CD14-positive monocyte (primary cell): ENCODE results near the gene ARHGEF1. TPM values are rescaled to one million over a fixed set of nuclear protein-coding genes. Genes with fewer than 3 reads are reported as not detected.
A peak's percentile ranks its signal among the peaks of the same experiment; 100 is the strongest.

Source experiments
- DNase-seq, 3 donors: peaks; one replicate each; pipeline ENCODE4 v3.0.0-alpha.2; 2011 to 2022
- H2AFZ ChIP-seq: 2 replicates; pipeline ENCODE4 v1.6.0; 2012; ENCODE audit warnings: mild to moderate bottlenecking, low read depth, low read length, inconsistent platforms; ENCODE audit not compliant: insufficient read depth, poor library complexity, severe bottlenecking
- H3K27ac ChIP-seq, 2 donors: 1 replicate in 1 of 2; 2 replicates in 1 of 2; pipeline ENCODE4 v1.5.1; 2012 to 2013; ENCODE audit warnings: low read length in 2 of 2, control low read depth in 1 of 2, inconsistent platforms in 1 of 2, low read depth in 1 of 2, mild to moderate bottlenecking in 1 of 2
- H3K27me3 ChIP-seq, 2 donors: one replicate each; pipeline versions ENCODE4 v1.6.0 to v1.6.1; 2011 to 2013; ENCODE audit warnings: low read length in 2 of 2; ENCODE audit not compliant: control insufficient read depth in 2 of 2, insufficient read depth in 2 of 2
- H3K36me3 ChIP-seq, 2 donors: replicated peaks in 1 of 2; 1 replicate in 1 of 2; 2 replicates in 1 of 2; pipeline versions ENCODE4 v1.5.1 to v1.6.1; 2012 to 2013; ENCODE audit warnings: low read length in 2 of 2, control low read depth in 1 of 2, inconsistent platforms in 1 of 2, mild to moderate bottlenecking in 1 of 2; ENCODE audit not compliant: insufficient read depth in 2 of 2, control insufficient read depth in 1 of 2
- H3K4me1 ChIP-seq, 2 donors: 1 replicate in 1 of 2; 2 replicates in 1 of 2; pipeline versions ENCODE4 v1.5.1 to v1.6.1; 2012 to 2013; ENCODE audit warnings: low read length in 2 of 2, control low read depth in 1 of 2, inconsistent platforms in 1 of 2, mild to moderate bottlenecking in 1 of 2, moderate library complexity in 1 of 2; ENCODE audit not compliant: insufficient read depth in 2 of 2, control insufficient read depth in 1 of 2
- H3K4me2 ChIP-seq: replicated peaks from 2 replicates; pipeline ENCODE3; 2012; ENCODE audit warnings: low read length, moderate library complexity, mild to moderate bottlenecking; ENCODE audit not compliant: poor library complexity, severe bottlenecking; ENCODE audit errors: extremely low read depth
- H3K4me3 ChIP-seq, 3 experiments: fragments of 200-600 bp in 1 of 3; sonication (generic) in 1 of 3; replicated peaks in 1 of 3; 1 replicate in 2 of 3; 2 replicates in 1 of 3; pipeline ENCODE4 v1.5.1; 2011 to 2013; ENCODE audit warnings: low read length in 3 of 3, mild to moderate bottlenecking in 3 of 3, control low read depth in 2 of 3, low read depth in 2 of 3, inconsistent platforms in 1 of 3, moderate library complexity in 1 of 3
- H3K79me2 ChIP-seq: 2 replicates; pipeline ENCODE4 v1.6.0; 2012; ENCODE audit warnings: mild to moderate bottlenecking, control low read depth, inconsistent platforms, low read length, moderate library complexity; ENCODE audit not compliant: insufficient read depth
- H3K9ac ChIP-seq: 2 replicates; pipeline ENCODE4 v1.6.0; 2017; ENCODE audit warnings: low read length, mild to moderate bottlenecking; ENCODE audit not compliant: insufficient read depth, poor library complexity, severe bottlenecking
- H3K9me3 ChIP-seq, 2 donors: replicated peaks in 1 of 2; 1 replicate in 1 of 2; 2 replicates in 1 of 2; pipeline versions ENCODE4 v1.5.1 to v1.6.1; 2012 to 2013; ENCODE audit warnings: low read length in 2 of 2, control low read depth in 1 of 2; ENCODE audit not compliant: control insufficient read depth in 1 of 2, insufficient read depth in 1 of 2
- H4K20me1 ChIP-seq: 2 replicates; pipeline ENCODE4 v1.6.0; 2012; ENCODE audit warnings: mild to moderate bottlenecking, low read length, control low read depth, moderate library complexity; ENCODE audit not compliant: insufficient read depth
- H3K27ac Mint-ChIP-seq, 7 donors: one replicate each; pipeline ENCODE4 v1.8.0; 2020; ENCODE audit warnings: mild to moderate bottlenecking in 7 of 7, mixed read lengths in 7 of 7, moderate library complexity in 6 of 7, inconsistent platforms in 2 of 7
- H3K27me3 Mint-ChIP-seq, 3 donors: one replicate each; pipeline ENCODE4 v1.8.0; 2021 to 2022; ENCODE audit warnings: low read depth in 3 of 3, mild to moderate bottlenecking in 3 of 3, mixed read lengths in 3 of 3, moderate library complexity in 3 of 3, inconsistent platforms in 1 of 3
- H3K36me3 Mint-ChIP-seq, 2 donors: one replicate each; pipeline ENCODE4 v1.8.0; 2020; ENCODE audit warnings: mixed read lengths in 2 of 2, inconsistent platforms in 1 of 2, mild to moderate bottlenecking in 1 of 2
- H3K4me1 Mint-ChIP-seq: one replicate; pipeline ENCODE4 v1.8.0; 2020; ENCODE audit warnings: mild to moderate bottlenecking, mixed read lengths
- H3K4me3 Mint-ChIP-seq, 2 donors: one replicate each; pipeline ENCODE4 v1.8.0; 2020; ENCODE audit warnings: mild to moderate bottlenecking in 2 of 2, mixed read lengths in 2 of 2, moderate library complexity in 1 of 2
- H3K9me3 Mint-ChIP-seq, 7 donors: one replicate each; pipeline ENCODE4 v1.8.0; 2020 to 2022; ENCODE audit warnings: mixed read lengths in 7 of 7, mild to moderate bottlenecking in 6 of 7, moderate library complexity in 6 of 7, inconsistent platforms in 2 of 7
- WGBS: methylation state at CpG from one replicate; pipeline ENCODE4 v1.1.5; 2013; ENCODE audit warnings: missing lambda C conversion rate; ENCODE audit not compliant: insufficient coverage; 5-methylcytosine and 5-hydroxymethylcytosine counted together
- intact Hi-C, 2 donors: fragments of 100-400 bp; cut with micrococcal nuclease; formaldehyde crosslinking; loops; one replicate each; pipeline versions ENCODE4 v1.15.0 to v1.15.1; 2023
- polyA plus RNA-seq, 3 donors: library from polyadenylated mRNA; depleted of rRNA in 1 of 3; unstranded in 2 of 3; stranded (reverse) in 1 of 3; fragments of 300-500 nt in 2 of 3; fragments of >200 nt in 1 of 3; fragmentation: Illumina TruSeq in 2 of 3; gene quantifications; 1 replicate in 2 of 3; 2 replicates in 1 of 3; pipeline ENCODE4 v1.2.3, GENCODE V29; 2012 to 2021
- TF ChIP-seq, protein P1 (sequence below): fragments of 200-600 bp; IDR thresholded peaks from one replicate; pipeline ENCODE4 v1.8.0; 2022; ENCODE audit warnings: antibody characterized with exemption, mild to moderate bottlenecking

The ARHGEF1 gene
- polyA plus RNA-seq, 3 donors, result 82.8 to 622 (median 95.5) TPM

DNA sequence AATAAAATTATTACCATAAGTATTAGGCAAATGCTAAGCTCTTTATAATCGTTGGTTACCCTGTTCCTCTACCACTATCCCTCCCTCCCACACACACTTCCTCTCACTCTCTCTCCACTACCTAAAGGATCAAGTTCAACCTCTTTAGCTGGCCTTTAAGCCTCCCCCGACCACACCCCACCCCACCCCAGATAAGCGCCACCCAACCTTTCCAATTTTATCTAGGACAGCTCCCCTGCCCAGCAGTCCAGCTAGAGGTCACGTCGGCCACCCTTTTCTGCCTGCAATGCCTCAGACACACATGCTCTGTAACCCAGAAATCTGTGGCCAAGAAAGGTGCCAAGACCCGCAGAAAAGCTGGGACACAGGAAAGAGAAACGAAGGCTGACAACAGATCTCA, 39.6 kb upstream of the ARHGEF1 start:
- Mint-ChIP-seq H3K36me3 (no peaks in the 10 kb centered on the region), H3K27ac (no peak overlapping the region), H3K27me3 (peaks cover 2 to 9% (median 8%) of the 10 kb centered on the region in 3 donors), H3K9me3 (peaks cover 0 to 10% (median 5%) of the 10 kb centered on the region in 7 donors), H3K4me3 (no peak overlapping the region), H3K4me1 (peaks cover 20% of the 10 kb centered on the region)
- Histone ChIP-seq H3K79me2 (no peaks in the 10 kb centered on the region), H3K27ac (no peak overlapping the region), H3K4me2 (no peak overlapping the region), H4K20me1 (no peaks in the 10 kb centered on the region), H2AFZ (no peak overlapping the region), H3K27me3 (no peaks in the 10 kb centered on the region), H3K9ac (no peak overlapping the region), H3K4me1 (peaks cover 11 to 17% of the 10 kb centered on the region in 2 donors), H3K4me3 (no peak overlapping the region), H3K9me3 (no peaks in the 10 kb centered on the region), H3K36me3 (no peaks in the 10 kb centered on the region)
- DNase-seq, result no peak
- TF ChIP-seq, protein P1, sequence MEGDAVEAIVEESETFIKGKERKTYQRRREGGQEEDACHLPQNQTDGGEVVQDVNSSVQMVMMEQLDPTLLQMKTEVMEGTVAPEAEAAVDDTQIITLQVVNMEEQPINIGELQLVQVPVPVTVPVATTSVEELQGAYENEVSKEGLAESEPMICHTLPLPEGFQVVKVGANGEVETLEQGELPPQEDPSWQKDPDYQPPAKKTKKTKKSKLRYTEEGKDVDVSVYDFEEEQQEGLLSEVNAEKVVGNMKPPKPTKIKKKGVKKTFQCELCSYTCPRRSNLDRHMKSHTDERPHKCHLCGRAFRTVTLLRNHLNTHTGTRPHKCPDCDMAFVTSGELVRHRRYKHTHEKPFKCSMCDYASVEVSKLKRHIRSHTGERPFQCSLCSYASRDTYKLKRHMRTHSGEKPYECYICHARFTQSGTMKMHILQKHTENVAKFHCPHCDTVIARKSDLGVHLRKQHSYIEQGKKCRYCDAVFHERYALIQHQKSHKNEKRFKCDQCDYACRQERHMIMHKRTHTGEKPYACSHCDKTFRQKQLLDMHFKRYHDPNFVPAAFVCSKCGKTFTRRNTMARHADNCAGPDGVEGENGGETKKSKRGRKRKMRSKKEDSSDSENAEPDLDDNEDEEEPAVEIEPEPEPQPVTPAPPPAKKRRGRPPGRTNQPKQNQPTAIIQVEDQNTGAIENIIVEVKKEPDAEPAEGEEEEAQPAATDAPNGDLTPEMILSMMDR, result no peak
- 88% methylated on average over 2 of the region's 7 CpGs for WGBS
- intact Hi-C loops, result no loop called here

DNA sequence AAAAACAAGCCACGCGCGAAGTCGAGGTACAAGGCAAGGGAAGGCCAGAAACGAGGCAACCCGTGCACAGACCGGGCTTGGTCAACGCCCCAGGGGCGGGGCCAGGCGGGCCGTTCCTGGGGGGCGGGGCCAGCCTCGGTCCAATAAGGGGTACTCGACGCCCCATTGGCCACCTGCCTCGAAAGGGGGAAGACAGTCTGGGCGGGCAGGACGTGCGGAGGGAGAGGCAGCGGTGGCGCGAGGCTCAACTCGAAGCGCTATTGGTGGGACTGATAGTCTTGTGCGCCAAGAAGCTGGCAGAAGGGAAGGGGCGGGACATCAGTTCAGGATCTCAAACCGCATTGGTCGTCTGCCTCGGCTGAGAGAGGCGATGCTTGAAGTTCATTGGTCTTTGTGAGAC, 38.4 kb upstream of the ARHGEF1 start, which contains the start of gene LYPD4:
LYPD4 (minus strand) TSS at position 83 of the 400 bp plus-strand sequence. CDS start 5,398 bp downstream, outside the sequence.
- H3K79me2 ChIP-seq, result no peaks in the 10 kb centered on the region
- Mint-ChIP-seq H3K4me3 (no peak within 1 kb of the TSS), H3K27ac (peak within 1 kb of the TSS in 2 of 7 donors; percentile 24 to 30), H3K36me3 (no peaks in the 10 kb centered on the region), H3K9me3 (peaks cover 0 to 10% (median 5%) of the 10 kb centered on the region in 7 donors), H3K27me3 (peaks cover 2 to 9% (median 7%) of the 10 kb centered on the region in 3 donors), H3K4me1 (peaks cover 10% of the 10 kb centered on the region)
- H3K9ac ChIP-seq, result no peak within 1 kb of the TSS
- H3K4me2 ChIP-seq, result no peak within 1 kb of the TSS
- peaks cover 10% of the 10 kb centered on the region in 2 donors for H3K4me1 ChIP-seq
- no peaks in the 10 kb centered on the region for H4K20me1 ChIP-seq
- no peak within 1 kb of the TSS for H3K4me3 ChIP-seq
- H2AFZ ChIP-seq, result no peak within 1 kb of the TSS
- WGBS, result 85% methylated on average over 29 of the region's 30 CpGs
- H3K27me3 ChIP-seq, result no peaks in the 10 kb centered on the region
- no peaks in the 10 kb centered on the region for H3K9me3 ChIP-seq
- H3K27ac ChIP-seq, result no peak within 1 kb of the TSS
- TF ChIP-seq, protein P1, result no peak
- DNase-seq, result no peak
- intact Hi-C loops, result no loop called here
- no peaks in the 10 kb centered on the region for H3K36me3 ChIP-seq
